Urinary bladder (tissue), 4 donors: ENCODE data around the gene OSTM1. TPM values are rescaled to one million over a fixed set of nuclear protein-coding genes. Genes with fewer than 3 reads are reported as not detected.

Experiments
- DNase-seq: peaks from one replicate; pipeline ENCODE4 v3.0.0-alpha.2; 2015; ENCODE audit errors: extremely low spot score
- H3K27ac ChIP-seq: one replicate; pipeline ENCODE4 v1.5.1; 2013; ENCODE audit warnings: low read depth, mild to moderate bottlenecking, moderate library complexity
- H3K36me3 ChIP-seq: one replicate; pipeline ENCODE4 v1.6.1; 2013; ENCODE audit warnings: mild to moderate bottlenecking, moderate library complexity; ENCODE audit not compliant: insufficient read depth
- H3K4me1 ChIP-seq: one replicate; pipeline ENCODE4 v1.6.1; 2013; ENCODE audit warnings: mild to moderate bottlenecking, moderate library complexity; ENCODE audit not compliant: insufficient read depth
- H3K4me3 ChIP-seq: one replicate; pipeline ENCODE4 v1.5.1; 2013; ENCODE audit warnings: low read depth, low read length
- WGBS: extraction: QIAGEN DNeasy Blood & Tissue Kit; methylation state at CpG from one replicate; pipeline ENCODE4 v1.1.7; 2013; 5-methylcytosine and 5-hydroxymethylcytosine counted together
- polyA plus RNA-seq: library from polyadenylated mRNA; stranded (reverse); fragments of 200-250 nt; gene quantifications from one replicate; pipeline ENCODE4 v1.2.3, GENCODE V29; 2013
- total RNA-seq: library from RNA; depleted of rRNA; stranded (reverse); fragments of >200 nt; gene quantifications from one replicate; pipeline ENCODE4 v1.2.3, GENCODE V29; 2014
- donor health status: healthy with polysubstance abuse.
- donor health status: healthy.

The OSTM1 gene
- total and polyA plus RNA-seq, 2 donors, result 36.0 to 37.0 TPM

DNA sequence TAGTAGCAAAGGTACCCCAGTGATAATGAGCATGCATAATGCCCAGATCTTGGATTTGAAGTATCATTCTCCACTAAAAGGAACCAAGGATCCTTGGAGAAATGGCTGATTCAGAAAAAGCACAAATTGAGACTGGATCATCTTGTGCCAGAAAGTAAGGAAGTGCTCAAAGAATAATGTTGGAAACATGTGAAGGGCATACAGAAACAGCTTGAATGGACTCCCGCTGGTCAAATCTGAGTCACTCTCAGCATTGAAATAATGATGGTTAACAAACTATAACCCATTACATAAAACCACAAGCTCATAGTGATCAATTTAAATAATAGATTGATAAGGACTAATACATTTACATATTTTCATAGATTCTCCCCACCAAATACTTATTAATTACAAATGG lies 3.6 kb upstream of the OSTM1 start:
- 89% methylated on average over 1 of the region's 1 CpG for WGBS
- Histone ChIP-seq H3K27ac (no peak overlapping the region), H3K4me1 (no peaks in the 10 kb centered on the region), H3K4me3 (no peak overlapping the region), H3K36me3 (no peaks in the 10 kb centered on the region)
- no peak for DNase-seq

DNA sequence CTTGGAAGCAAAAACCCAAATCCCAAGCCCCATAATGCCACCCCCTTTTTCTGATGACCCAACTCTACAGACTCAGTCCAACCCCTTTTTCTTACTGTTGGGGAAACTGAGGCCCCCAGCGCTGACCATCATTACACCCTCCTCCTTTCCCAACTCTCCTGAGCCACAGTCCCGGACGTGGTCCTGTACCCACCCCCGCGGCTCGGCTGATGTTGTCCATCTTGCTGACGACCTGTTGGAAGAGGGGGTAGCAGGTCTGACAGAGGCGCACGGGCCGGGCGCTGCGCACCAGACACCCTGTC lies 533 bp downstream of the OSTM1 start:
- Histone ChIP-seq H3K36me3 (no peaks in the 10 kb centered on the region), H3K27ac (no peak overlapping the region), H3K4me1 (no peaks in the 10 kb centered on the region), H3K4me3 (peak overlapping the region; percentile 93)
- under 1% methylated on average over 12 of the region's 12 CpGs for WGBS
- DNase-seq, result no peak

DNA sequence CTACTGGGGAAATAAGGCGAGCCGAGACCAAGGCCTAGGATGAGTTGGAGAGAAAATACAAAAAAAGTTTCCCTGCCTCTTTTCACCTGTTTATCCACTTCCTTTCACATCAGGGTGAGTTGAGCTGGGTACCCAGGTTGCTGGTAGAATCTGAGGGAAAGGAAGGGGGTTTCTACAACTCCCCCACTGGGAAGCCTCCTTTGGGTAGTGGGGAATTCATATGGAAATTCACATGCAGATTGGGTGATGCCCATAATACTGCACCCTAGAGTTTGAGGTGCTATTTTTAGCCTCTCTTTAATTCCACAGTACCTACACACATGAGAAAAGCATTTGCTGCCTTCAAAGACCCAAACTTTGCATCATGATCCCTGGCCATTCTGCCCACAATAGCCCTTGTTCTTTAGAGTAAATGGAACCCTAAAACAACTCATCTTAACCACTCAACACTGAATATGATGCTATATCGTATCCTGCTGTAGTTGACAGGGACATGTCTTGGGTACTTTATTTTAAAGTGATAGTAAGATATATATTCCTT lies 2.7 kb downstream of the OSTM1 start:
- H3K36me3 ChIP-seq, result no peaks in the 10 kb centered on the region
- no peaks in the 10 kb centered on the region for H3K4me1 ChIP-seq
- WGBS, result 78% methylated on average over 3 of the region's 3 CpGs
- no peak overlapping the region for H3K4me3 ChIP-seq
- DNase-seq, result no peak
- no peak overlapping the region for H3K27ac ChIP-seq

GRCh38 chr6:108068618-108069017 lies 5.9 kb downstream of the OSTM1 start:
- DNase-seq, result no peak
- Histone ChIP-seq H3K4me3 (no peak overlapping the region), H3K4me1 (no peaks in the 10 kb centered on the region), H3K36me3 (no peaks in the 10 kb centered on the region), H3K27ac (no peak overlapping the region)
- 81% methylated on average over 2 of the region's 2 CpGs for WGBS

- 89% methylated on average over 3 of the region's 3 CpGs for WGBS
- H3K4me1 ChIP-seq, result no peaks in the 10 kb centered on the region
- no peak overlapping the region for H3K27ac ChIP-seq
- DNase-seq, result no peak
- no peak overlapping the region for H3K4me3 ChIP-seq
- no peaks in the 10 kb centered on the region for H3K36me3 ChIP-seq
These were observed 6.4 kb downstream of the OSTM1 start for GRCh38 chr6:108068182-108068581.

DNA sequence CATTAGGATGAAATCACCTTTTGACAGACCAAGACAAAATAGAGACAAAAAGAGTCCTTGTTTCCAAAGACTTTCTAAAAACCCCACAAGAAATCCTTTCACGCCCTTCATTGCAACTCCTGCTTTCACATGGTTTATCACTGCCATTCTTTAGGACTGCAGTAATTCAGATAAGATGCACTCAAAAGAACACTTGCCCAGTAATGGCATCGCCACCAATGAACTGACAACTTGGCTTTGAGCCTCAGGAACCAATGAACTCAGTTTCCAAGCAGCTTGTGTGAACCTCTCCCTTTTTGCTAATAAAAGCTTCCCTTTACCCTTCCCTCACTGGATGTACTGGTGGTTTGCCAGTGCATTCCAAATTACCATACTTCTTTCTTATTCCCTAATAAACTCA lies 21.8 kb downstream of the OSTM1 start:
- no peak for DNase-seq
- WGBS, result 90% methylated on average over 2 of the region's 2 CpGs
- no peaks in the 10 kb centered on the region for H3K4me1 ChIP-seq
- no peak overlapping the region for H3K4me3 ChIP-seq
- no peak overlapping the region for H3K27ac ChIP-seq
- no peaks in the 10 kb centered on the region for H3K36me3 ChIP-seq

GRCh38 chr6:108051481-108051880 lies 23.1 kb downstream of the OSTM1 start:
- Histone ChIP-seq H3K27ac (no peak overlapping the region), H3K4me1 (no peaks in the 10 kb centered on the region), H3K4me3 (no peak overlapping the region), H3K36me3 (peaks cover 4% of the 10 kb centered on the region)
- DNase-seq, result no peak

GRCh38 chr6:108039681-108040080 lies 34.9 kb downstream of the OSTM1 start:
- Histone ChIP-seq H3K4me3 (no peak overlapping the region), H3K4me1 (no peaks in the 10 kb centered on the region), H3K27ac (no peak overlapping the region), H3K36me3 (peaks cover 2% of the 10 kb centered on the region)
- DNase-seq, result no peak
- 96% methylated on average over 8 of the region's 8 CpGs for WGBS

GRCh38 chr6:108036884-108037283 lies 37.7 kb downstream of the OSTM1 start:
- no peak for DNase-seq
- Histone ChIP-seq H3K27ac (no peak overlapping the region), H3K4me1 (no peaks in the 10 kb centered on the region), H3K4me3 (no peak overlapping the region), H3K36me3 (peaks cover 2% of the 10 kb centered on the region)
- WGBS, result 85% methylated on average over 4 of the region's 4 CpGs

DNA sequence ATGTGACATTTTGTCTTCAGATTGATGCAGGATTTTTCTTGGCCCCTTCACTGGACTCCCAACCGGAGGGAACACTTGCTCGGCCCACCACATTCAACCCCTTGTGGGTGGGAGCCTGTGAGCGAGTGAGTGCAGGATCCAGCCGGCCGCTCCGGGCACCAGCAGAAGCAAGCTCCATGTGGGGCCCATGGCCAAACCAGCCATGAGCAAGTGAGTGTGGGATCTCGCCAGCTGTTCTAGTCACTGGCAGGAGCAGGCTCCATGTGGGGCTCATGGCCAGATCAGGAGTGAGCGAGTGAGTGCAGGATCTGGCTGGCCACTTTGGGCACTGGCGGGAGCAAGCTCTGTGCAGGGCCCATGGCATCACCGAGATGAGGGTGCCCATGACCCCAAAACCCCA lies 42.6 kb downstream of the OSTM1 start:
- Histone ChIP-seq H3K27ac (no peak overlapping the region), H3K4me1 (no peaks in the 10 kb centered on the region), H3K4me3 (no peak overlapping the region), H3K36me3 (no peaks in the 10 kb centered on the region)
- DNase-seq, result no peak
- WGBS, result 97% methylated on average over 10 of the region's 10 CpGs

DNA sequence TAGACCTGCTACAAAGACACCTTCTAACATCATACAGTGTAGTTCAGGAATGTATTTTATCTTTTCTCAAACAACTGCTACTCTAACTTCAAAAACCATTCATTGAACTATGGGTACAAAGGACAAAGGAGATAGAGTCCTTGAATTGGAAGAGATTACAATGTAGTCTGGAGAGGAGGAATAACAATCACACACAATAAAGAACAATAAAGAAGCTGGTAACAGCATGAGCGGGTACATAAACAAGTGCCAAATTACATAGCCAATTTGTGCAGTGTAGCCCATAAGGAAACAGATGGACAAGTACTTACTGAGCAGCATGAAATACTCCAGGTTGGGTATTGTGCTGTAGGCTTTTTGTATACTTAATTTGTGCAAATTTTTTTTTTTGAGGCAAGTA lies 44.3 kb downstream of the OSTM1 start:
- no peak for DNase-seq
- H3K4me3 ChIP-seq, result no peak overlapping the region
- H3K36me3 ChIP-seq, result no peaks in the 10 kb centered on the region
- WGBS, result 98% methylated on average over 1 of the region's 1 CpG
- H3K27ac ChIP-seq, result no peak overlapping the region
- H3K4me1 ChIP-seq, result no peaks in the 10 kb centered on the region

DNA sequence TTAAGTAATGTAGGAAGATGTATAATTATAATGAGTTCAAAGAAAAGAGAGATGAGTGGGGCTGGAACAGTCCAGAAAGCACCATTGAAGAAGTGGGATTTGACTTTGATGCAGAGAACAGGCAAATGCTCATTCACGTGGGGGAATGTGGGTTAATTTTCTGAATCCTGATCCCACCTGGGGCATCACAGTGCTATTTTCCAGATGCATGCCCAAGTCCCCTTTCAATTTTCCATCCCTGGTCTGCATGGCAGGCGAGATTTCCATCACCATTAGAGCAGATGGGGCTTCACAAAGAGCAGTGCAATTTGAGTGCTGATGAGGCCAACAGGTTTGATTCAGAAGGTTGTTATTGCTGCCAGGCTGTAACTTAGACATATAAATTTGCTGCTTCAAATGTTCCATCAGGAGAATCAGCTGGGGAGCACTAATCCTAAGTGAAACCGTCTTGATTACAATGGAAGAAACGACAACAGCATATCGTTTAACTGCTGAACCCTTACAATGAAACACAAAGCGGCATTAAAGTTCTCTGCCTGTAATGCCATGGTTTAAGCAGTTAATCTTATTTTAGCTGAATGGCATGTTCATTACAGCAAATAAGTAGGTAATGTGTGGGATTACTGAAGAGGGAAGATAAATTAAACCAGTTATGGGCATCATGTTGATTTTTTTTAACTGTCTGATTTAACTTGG lies 45.2 kb downstream of the OSTM1 start:
- Histone ChIP-seq H3K27ac (no peak overlapping the region), H3K4me3 (no peak overlapping the region), H3K36me3 (no peaks in the 10 kb centered on the region), H3K4me1 (no peaks in the 10 kb centered on the region)
- no peak for DNase-seq
- 45% methylated on average over 6 of the region's 6 CpGs for WGBS

DNA sequence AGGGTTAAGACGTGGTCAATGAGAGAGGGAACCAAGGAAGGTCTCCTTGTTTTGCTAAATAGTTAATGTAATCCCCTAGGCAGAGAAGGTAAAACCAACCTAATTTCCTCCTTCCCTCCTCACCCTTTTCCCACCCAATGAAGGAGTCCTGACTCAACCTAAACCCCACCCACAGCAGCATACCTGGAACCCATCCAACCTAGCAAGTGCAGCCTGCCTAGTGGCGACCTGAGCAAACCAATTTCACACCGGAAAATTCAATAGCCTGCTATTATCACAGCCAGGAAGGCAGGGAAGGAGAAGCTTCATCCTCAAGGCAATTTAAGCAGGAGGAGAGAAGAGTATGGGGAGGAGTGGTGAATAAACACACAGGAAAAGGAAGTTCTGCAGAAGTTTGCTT lies 46.9 kb downstream of the OSTM1 start:
- H3K36me3 ChIP-seq, result no peaks in the 10 kb centered on the region
- 68% methylated on average over 3 of the region's 3 CpGs for WGBS
- no peak overlapping the region for H3K27ac ChIP-seq
- DNase-seq, result no peak
- no peaks in the 10 kb centered on the region for H3K4me1 ChIP-seq
- H3K4me3 ChIP-seq, result no peak overlapping the region

GRCh38 chr6:108027056-108027455 lies 47.5 kb downstream of the OSTM1 start:
- no peaks in the 10 kb centered on the region for H3K36me3 ChIP-seq
- 72% methylated on average over 3 of the region's 3 CpGs for WGBS
- DNase-seq, result no peak
- H3K4me3 ChIP-seq, result no peak overlapping the region
- no peak overlapping the region for H3K27ac ChIP-seq
- H3K4me1 ChIP-seq, result no peaks in the 10 kb centered on the region
